Mesothelial cell of epicardium (in vitro differentiated cells): ENCODE measurements around the gene PPP1R14B. TPM values are rescaled to one million over a fixed set of nuclear protein-coding genes. Genes with fewer than 3 reads are reported as not detected.
A peak's percentile ranks its signal among the peaks of the same experiment; 100 is the strongest.

Experiments used
- DNase-seq, 2 experiments: peaks; one replicate each; pipeline ENCODE4 v3.0.0; 2021; ENCODE audit warnings: low spot score in 2 of 2; ENCODE audit not compliant: unreplicated experiment in 2 of 2
- H3K27ac Mint-ChIP-seq: 2 replicates; pipeline ENCODE4 v1.8.0; 2021; ENCODE audit warnings: mixed read lengths
- H3K27me3 Mint-ChIP-seq: 2 replicates; pipeline ENCODE4 v1.8.0; 2021; ENCODE audit warnings: low read depth, mixed read lengths
- H3K36me3 Mint-ChIP-seq: 2 replicates; pipeline ENCODE4 v1.8.0; 2021; ENCODE audit warnings: mixed read lengths
- H3K4me1 Mint-ChIP-seq: 2 replicates; pipeline ENCODE4 v1.8.0; 2021; ENCODE audit warnings: mixed read lengths
- H3K4me3 Mint-ChIP-seq: 2 replicates; pipeline ENCODE4 v1.8.0; 2021; ENCODE audit warnings: mild to moderate bottlenecking, moderate library complexity, mixed read lengths
- H3K9me3 Mint-ChIP-seq: 2 replicates; pipeline ENCODE4 v1.8.0; 2021; ENCODE audit warnings: mixed read lengths
- CTCF ChIP-seq: fragments of 200-600 bp; sonication (generic); IDR thresholded peaks from one replicate; pipeline ENCODE4 v1.5.0; 2021; ENCODE audit warnings: antibody characterized with exemption; ENCODE audit not compliant: unreplicated experiment
- total RNA-seq: library from RNA; stranded (reverse); gene quantifications from 3 replicates; pipeline ENCODE4 v1.2.1, GENCODE V29; 2021

PPP1R14B gene
- total RNA-seq, 1 donor from 2014 or later: 131 TPM

- Mint-ChIP-seq H3K27ac (no peak overlapping the region), H3K9me3 (no peaks in the 10 kb centered on the region), H3K36me3 (peaks cover 8% of the 10 kb centered on the region), H3K27me3 (no peaks in the 10 kb centered on the region), H3K4me3 (no peak overlapping the region), H3K4me1 (peaks cover 3% of the 10 kb centered on the region)
- DNase-seq: no peak
- TF ChIP-seq CTCF: no peak
Measured at GRCh38 chr11:64276653-64277431, 30.1 kb upstream of the PPP1R14B start.

DNA sequence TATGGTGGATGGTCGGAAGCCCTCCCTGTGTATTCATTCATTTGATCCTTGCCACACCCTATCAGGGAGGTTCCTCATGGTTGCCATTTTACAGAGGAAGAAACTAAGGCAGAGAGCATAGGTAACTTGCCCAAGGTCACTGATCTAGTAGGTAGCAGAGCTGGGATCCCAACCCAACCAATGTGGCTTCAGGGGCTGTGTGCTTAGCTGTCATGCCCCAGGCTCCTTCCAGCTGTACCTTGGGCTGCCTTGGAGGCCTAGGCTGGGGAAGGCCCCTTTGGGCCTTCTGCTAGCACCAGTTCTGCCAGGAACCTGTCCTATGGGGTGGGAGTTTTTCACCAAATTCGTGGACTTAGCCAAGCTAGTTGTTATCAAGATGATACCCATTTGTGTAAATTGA, 29.1 kb upstream of the PPP1R14B start:
- TF ChIP-seq CTCF: no peak
- Mint-ChIP-seq H3K4me1 (peaks cover 4% of the 10 kb centered on the region), H3K4me3 (no peak overlapping the region), H3K36me3 (peaks cover 3% of the 10 kb centered on the region), H3K9me3 (no peaks in the 10 kb centered on the region), H3K27ac (no peak overlapping the region), H3K27me3 (no peaks in the 10 kb centered on the region)
- no peak for DNase-seq

DNA sequence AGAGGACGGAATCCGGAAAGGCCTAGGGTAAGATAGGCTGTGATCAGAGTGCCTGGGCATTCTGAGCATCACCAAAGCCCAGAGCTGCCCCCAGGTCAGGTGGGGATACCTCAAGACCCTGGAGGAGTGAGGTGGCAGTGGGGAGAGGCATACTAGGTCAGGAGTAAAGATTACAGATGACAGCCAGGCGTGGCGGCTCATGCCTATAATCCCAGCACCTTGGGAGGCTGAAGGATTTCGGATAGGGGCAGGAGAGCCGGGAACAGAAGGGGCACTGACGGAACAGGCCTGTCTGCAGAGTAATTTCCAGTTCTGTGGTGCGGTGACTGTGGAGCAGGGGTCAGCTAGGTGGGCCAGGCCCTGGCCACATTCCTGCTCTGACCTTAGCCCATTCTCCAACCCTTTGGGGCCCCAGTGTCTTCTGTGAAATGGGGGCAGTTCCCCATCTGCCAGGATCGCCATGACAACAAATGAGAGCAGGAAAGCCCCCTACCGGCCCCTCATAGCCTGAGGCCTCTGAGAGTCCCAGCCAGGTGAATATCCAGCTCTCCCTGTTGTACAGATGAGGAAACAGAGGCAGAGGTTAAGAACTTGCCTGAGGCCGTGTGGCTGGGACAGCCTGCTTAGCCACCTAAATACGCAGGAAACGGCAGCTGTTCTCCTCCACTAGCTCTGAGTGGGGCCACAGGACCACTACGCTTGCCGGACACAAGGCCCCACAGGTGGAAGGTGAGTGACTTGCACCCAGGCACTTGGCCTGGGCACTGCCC, 28.5 kb upstream of the PPP1R14B start:
- H3K4me1 Mint-ChIP-seq: peaks cover 4% of the 10 kb centered on the region
- no peaks in the 10 kb centered on the region for H3K27me3 Mint-ChIP-seq
- no peaks in the 10 kb centered on the region for H3K9me3 Mint-ChIP-seq
- no peak for TF ChIP-seq CTCF
- DNase-seq: no peak
- no peak overlapping the region for H3K27ac Mint-ChIP-seq
- H3K4me3 Mint-ChIP-seq: no peak overlapping the region
- H3K36me3 Mint-ChIP-seq: peaks cover 3% of the 10 kb centered on the region

GRCh38 chr11:64269540-64270220, 22.9 kb upstream of the PPP1R14B start:
- H3K4me3 Mint-ChIP-seq: peak overlapping the region; percentile 96
- peak overlapping the region; percentile 100 for H3K27ac Mint-ChIP-seq
- no peaks in the 10 kb centered on the region for H3K9me3 Mint-ChIP-seq
- no peak for TF ChIP-seq CTCF
- H3K4me1 Mint-ChIP-seq: peaks cover 17% of the 10 kb centered on the region
- peak; percentile 91 to 97 for DNase-seq
- no peaks in the 10 kb centered on the region for H3K27me3 Mint-ChIP-seq
- H3K36me3 Mint-ChIP-seq: peaks cover 5% of the 10 kb centered on the region

- no peak for DNase-seq
- peak overlapping the region; percentile 100 for H3K27ac Mint-ChIP-seq
- peak overlapping the region; percentile 96 for H3K4me3 Mint-ChIP-seq
- no peak for TF ChIP-seq CTCF
- H3K4me1 Mint-ChIP-seq: peaks cover 24% of the 10 kb centered on the region
- peaks cover 5% of the 10 kb centered on the region for H3K36me3 Mint-ChIP-seq
- H3K9me3 Mint-ChIP-seq: no peaks in the 10 kb centered on the region
- no peaks in the 10 kb centered on the region for H3K27me3 Mint-ChIP-seq
Measured at GRCh38 chr11:64268893-64269539, 22.3 kb upstream of the PPP1R14B start.
